Measurements from ENCODE around the gene FRS2. TPM values are rescaled to one million over a fixed set of nuclear protein-coding genes. Genes with fewer than 3 reads are reported as not detected.

The FRS2 gene
- total and polyA plus RNA-seq, 10 of the 15 experiments (the other 5 are each of a cell fraction or from before 2014, with no cell fraction given), result 1.1 to 13.1 (median 5.9) TPM

DNA sequence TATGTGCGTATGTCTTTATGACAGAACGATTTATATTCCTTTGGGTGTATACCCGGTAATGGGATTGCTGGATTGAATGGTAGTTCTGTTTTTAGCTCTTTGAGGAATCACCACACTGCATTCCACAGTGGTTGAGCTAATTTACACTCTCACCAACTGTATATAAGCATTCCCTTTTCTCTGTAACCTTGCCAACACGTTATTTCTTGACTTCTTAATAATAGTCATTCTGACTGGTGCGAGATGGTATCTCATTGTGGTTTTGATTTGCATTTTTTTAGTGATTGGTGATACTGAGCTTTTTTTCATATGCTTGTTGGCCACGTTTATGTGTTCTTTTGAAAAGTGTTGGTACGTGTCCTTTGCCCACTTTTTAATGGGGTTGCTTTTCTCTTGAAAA, 49.7 kb downstream of the FRS2 start:
- no peaks in the 10 kb centered on the region for H4K20me1 ChIP-seq (ENCODE audit: control insufficient read depth, insufficient read depth)
- no peak overlapping the region for H2AFZ ChIP-seq (ENCODE audit: control insufficient read depth, low read depth, low read length)
- H3K27ac ChIP-seq (ENCODE audit: control insufficient read depth, insufficient read depth), result no peak overlapping the region
- peaks cover 3% of the 10 kb centered on the region; the same call in 2 of the 3 replicates for H3K9me3 ChIP-seq (replicated peaks; ENCODE audit: control insufficient read depth, insufficient read depth, low read length)
- no peak overlapping the region for H3K4me2 ChIP-seq (ENCODE audit: control insufficient read depth, insufficient read depth)
- SMC1A ChIA-PET (ENCODE audit: uncharacterized antibody, unreplicated experiment), result interaction anchor here (0.7 to 1.0 kb wide), 3 partner anchors 13 to 166 kb away, joined by 3 read pairs; no protein-coding TSS in a partner anchor
- H3K4me1 ChIP-seq (ENCODE audit: control insufficient read depth, insufficient read depth, low read length), result no peaks in the 10 kb centered on the region; the same call in 1 of the 2 replicates
- WGBS (ENCODE audit: insufficient coverage, insufficient replicate concordance, low lambda C conversion rate, missing lambda C conversion rate), result 91% methylated on average over 7 of the region's 7 CpGs
- H3K27me3 ChIP-seq (replicated peaks in 1 of 2; ENCODE audit: control insufficient read depth in 2 of 2, insufficient read depth in 2 of 2, low read length in 1 of 2), result no peaks in the 10 kb centered on the region
- in situ Hi-C loops (cut with MboI) (no loop called here), intact Hi-C loops (cut with micrococcal nuclease; ENCODE audit: unreplicated experiment) (no loop called here)
- no peak overlapping the region for H3K4me3 ChIP-seq
- peaks cover 31% of the 10 kb centered on the region for H3K79me2 ChIP-seq (ENCODE audit: control insufficient read depth, insufficient read depth, low read length)
- POLR2A ChIA-PET, result interaction anchor here (0.7 kb wide), 1 partner anchor 280 kb away, joined by 3 read pairs; no protein-coding TSS in a partner anchor
- RAD21 ChIA-PET (ENCODE audit: unreplicated experiment), result no interaction called here
- FAIRE-seq, result no peak
- ATAC-seq, result no peak
- CTCF ChIA-PET, result interaction anchor here (0.6 to 1.4 kb wide), 3 partner anchors 12 to 572 kb away, joined by 3 to 5 read pairs (median 3); no protein-coding TSS in a partner anchor
- H3K9ac ChIP-seq (ENCODE audit: control insufficient read depth, insufficient read depth, low read length), result no peak overlapping the region
- BruUV-seq (replicated peaks), result no TSS peak
- peaks cover 0 to 1% of the 10 kb centered on the region in 2 experiments; a peak in 2 of 4 replicates for H3K36me3 ChIP-seq (ENCODE audit: control insufficient read depth in 2 of 2, insufficient read depth in 2 of 2, low read length in 1 of 2)
- DNase-seq (ENCODE audit: low read depth, low spot score), result no peak
- TF ChIP-seq, protein P1, sequence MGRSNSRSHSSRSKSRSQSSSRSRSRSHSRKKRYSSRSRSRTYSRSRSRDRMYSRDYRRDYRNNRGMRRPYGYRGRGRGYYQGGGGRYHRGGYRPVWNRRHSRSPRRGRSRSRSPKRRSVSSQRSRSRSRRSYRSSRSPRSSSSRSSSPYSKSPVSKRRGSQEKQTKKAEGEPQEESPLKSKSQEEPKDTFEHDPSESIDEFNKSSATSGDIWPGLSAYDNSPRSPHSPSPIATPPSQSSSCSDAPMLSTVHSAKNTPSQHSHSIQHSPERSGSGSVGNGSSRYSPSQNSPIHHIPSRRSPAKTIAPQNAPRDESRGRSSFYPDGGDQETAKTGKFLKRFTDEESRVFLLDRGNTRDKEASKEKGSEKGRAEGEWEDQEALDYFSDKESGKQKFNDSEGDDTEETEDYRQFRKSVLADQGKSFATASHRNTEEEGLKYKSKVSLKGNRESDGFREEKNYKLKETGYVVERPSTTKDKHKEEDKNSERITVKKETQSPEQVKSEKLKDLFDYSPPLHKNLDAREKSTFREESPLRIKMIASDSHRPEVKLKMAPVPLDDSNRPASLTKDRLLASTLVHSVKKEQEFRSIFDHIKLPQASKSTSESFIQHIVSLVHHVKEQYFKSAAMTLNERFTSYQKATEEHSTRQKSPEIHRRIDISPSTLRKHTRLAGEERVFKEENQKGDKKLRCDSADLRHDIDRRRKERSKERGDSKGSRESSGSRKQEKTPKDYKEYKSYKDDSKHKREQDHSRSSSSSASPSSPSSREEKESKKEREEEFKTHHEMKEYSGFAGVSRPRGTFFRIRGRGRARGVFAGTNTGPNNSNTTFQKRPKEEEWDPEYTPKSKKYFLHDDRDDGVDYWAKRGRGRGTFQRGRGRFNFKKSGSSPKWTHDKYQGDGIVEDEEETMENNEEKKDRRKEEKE (IDR thresholded peaks at IDR 0.05), result no peak
- TF ChIP-seq MEF2A (IDR thresholded peaks at IDR 0.05; ENCODE audit: insufficient read depth, low read depth, low read length), result no peak
- TF ChIP-seq, protein P2, sequence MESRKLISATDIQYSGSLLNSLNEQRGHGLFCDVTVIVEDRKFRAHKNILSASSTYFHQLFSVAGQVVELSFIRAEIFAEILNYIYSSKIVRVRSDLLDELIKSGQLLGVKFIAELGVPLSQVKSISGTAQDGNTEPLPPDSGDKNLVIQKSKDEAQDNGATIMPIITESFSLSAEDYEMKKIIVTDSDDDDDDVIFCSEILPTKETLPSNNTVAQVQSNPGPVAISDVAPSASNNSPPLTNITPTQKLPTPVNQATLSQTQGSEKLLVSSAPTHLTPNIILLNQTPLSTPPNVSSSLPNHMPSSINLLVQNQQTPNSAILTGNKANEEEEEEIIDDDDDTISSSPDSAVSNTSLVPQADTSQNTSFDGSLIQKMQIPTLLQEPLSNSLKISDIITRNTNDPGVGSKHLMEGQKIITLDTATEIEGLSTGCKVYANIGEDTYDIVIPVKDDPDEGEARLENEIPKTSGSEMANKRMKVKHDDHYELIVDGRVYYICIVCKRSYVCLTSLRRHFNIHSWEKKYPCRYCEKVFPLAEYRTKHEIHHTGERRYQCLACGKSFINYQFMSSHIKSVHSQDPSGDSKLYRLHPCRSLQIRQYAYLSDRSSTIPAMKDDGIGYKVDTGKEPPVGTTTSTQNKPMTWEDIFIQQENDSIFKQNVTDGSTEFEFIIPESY (IDR thresholded peaks at IDR 0.05), result no peak
- no peak for TF ChIP-seq POLR2AphosphoS5 (IDR thresholded peaks at IDR 0.05; ENCODE audit: low read length)
- TF ChIP-seq IRF4 (IDR thresholded peaks at IDR 0.05; ENCODE audit: low read depth, low read length), result no peak
- TF ChIP-seq PML (IDR thresholded peaks at IDR 0.05; ENCODE audit: low read length), result no peak
- no peak for TF ChIP-seq ZZZ3 (IDR thresholded peaks at IDR 0.05; ENCODE audit: control insufficient read depth, insufficient read length, low read depth)
- TF ChIP-seq E2F4 (IDR thresholded peaks at IDR 0.05; ENCODE audit: low read depth, low read length), result no peak
- no peak for TF ChIP-seq MAX (IDR thresholded peaks at IDR 0.05; ENCODE audit: low read depth, low read length)
- TF ChIP-seq SREBF1 (IDR thresholded peaks at IDR 0.05; ENCODE audit: low read length), result no peak
- TF ChIP-seq POLR2AphosphoS2 (IDR thresholded peaks at IDR 0.05; ENCODE audit: low read depth, low read length), result no peak
- TF ChIP-seq SUPT20H (IDR thresholded peaks at IDR 0.05; ENCODE audit: borderline replicate concordance, control insufficient read depth, low read depth, low read length), result no peak
- TF ChIP-seq, protein P3, sequence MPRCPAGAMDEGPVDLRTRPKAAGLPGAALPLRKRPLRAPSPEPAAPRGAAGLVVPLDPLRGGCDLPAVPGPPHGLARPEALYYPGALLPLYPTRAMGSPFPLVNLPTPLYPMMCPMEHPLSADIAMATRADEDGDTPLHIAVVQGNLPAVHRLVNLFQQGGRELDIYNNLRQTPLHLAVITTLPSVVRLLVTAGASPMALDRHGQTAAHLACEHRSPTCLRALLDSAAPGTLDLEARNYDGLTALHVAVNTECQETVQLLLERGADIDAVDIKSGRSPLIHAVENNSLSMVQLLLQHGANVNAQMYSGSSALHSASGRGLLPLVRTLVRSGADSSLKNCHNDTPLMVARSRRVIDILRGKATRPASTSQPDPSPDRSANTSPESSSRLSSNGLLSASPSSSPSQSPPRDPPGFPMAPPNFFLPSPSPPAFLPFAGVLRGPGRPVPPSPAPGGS (IDR thresholded peaks at IDR 0.05; ENCODE audit: borderline replicate concordance, insufficient read depth, low read depth, low read length, poor library complexity, severe bottlenecking), result no peak
- no peak for TF ChIP-seq MLLT1 (IDR thresholded peaks at IDR 0.05)
- no peak for TF ChIP-seq FOXK2 (IDR thresholded peaks at IDR 0.05)

All from GM12878 (cell line).